Measurements from ENCODE around the gene ACOT2. TPM values are rescaled to one million over a fixed set of nuclear protein-coding genes. Genes with fewer than 3 reads are reported as not detected.
"Not testable (repeated sequence)": the region's sequence is repeated elsewhere in the genome, so short reads cannot be mapped to it uniquely, and the experiment has no call there.

ACOT2 gene
- polyA plus RNA-seq, 4 donors, result 26.8 to 71.4 (median 52.6) TPM

- DNase-seq (ENCODE audit: low read depth in 4 of 4, low spot score in 3 of 4), result no peak
These were observed 1.7 kb upstream of the ACOT2 start for GRCh38 chr14:73567358-73567757.

DNA sequence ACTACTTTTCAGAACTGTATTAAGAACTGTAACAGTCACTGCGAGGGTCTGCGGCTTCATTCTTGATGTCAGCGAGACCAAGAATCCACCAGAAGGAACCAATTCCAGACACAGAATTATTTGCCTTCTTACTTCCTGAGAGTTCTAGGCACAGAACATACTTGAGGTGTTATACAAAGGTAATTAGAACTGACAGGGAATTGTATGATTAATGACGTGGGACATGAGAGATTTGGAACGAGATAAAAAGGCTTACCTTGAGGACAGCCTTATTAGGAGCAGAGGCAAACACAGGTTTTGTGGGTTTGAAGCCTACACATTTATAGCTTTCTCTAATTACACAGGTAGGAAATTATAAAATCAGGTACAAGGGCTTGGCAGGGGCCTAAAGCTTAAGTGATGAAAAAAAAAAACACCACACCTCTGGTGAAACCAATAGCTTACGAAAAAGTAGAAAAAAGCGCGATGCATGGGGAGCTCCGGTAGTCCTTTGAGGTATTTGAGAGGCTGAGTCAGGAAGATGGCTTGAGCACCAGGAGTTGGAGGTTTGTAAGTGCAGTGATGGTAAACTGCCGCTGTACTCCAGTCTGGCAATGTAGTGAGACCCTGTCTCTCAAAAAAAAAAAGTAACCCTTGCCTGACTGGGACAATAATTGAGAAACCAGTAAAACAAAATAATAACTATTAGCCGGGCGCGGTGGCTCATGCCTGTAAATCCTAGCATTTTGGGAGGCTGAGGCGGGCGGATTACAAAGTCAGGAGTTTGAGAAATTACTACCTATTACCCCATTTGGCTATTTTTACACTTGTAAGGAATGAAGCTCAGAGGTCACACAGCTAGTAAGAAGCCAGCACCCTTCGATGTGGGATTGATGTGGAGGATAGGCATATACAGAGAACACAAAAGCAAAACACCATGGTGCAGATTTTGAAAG lies 795 bp upstream of the ACOT2 start:
- DNase-seq (ENCODE audit: low read depth in 4 of 4, low spot score in 3 of 4), result no peak

GRCh38 chr14:73568886-73569184 lies 178 bp upstream of the ACOT2 start:
- not testable (repeated sequence) for DNase-seq (ENCODE audit: low read depth in 4 of 4, low spot score in 3 of 4)

GRCh38 chr14:73570913-73571312 lies 1.9 kb downstream of the ACOT2 start:
- not testable (repeated sequence) for DNase-seq (ENCODE audit: low read depth in 4 of 4, low spot score in 3 of 4)

- not testable (repeated sequence) for DNase-seq (ENCODE audit: low read depth in 4 of 4, low spot score in 3 of 4)
These were observed 4.0 kb downstream of the ACOT2 start for GRCh38 chr14:73573034-73573433.

- DNase-seq (ENCODE audit: low read depth in 4 of 4, low spot score in 3 of 4), result not testable (repeated sequence)
These were observed 4.7 kb downstream of the ACOT2 start for GRCh38 chr14:73573740-73574139.

DNA sequence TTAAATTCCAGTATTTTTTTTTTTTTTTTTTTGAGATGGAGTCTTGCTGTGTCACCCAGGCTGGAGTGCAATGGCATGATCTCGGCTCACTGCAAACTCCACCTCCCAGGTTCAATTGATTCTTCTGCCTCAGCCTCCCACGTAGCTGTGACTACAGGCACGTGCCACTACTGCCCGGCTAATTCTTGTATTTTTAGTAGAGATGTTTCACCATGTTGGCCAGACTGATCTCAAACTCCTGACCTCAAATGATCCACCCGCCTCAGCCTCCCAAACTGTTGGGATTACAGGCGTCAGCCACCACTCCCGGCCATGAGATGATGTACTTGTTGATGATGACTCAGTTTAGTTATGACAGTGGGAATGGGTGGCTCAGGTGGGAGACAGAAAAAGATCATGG lies 5.2 kb downstream of the ACOT2 start:
- DNase-seq (ENCODE audit: low read depth in 4 of 4, low spot score in 3 of 4), result not testable (repeated sequence)

GRCh38 chr14:73576391-73576790 lies 7.4 kb downstream of the ACOT2 start:
- DNase-seq (ENCODE audit: low read depth in 4 of 4, low spot score in 3 of 4), result no peak

DNA sequence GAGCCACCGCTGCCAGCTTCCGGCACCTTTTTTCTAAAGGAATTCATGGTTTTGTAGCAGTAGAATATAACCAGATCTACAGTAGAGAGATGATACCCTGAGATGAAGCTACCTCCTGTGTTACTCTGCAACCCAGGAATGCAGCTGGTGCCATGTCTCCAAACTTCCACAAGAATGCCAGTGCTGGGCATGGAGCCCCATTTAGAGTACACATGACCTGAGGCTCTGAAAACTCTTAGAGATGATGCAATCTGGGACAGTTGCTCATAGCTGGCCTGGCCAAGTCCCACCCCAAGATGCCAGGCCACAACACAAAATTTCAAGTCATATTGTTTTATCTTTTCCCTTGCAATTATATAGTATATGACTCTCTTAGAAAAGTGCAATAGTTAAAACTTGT lies 8.2 kb downstream of the ACOT2 start:
- DNase-seq (ENCODE audit: low read depth in 4 of 4, low spot score in 3 of 4), result not testable (repeated sequence)

GRCh38 chr14:73582102-73582979 lies 13.3 kb downstream of the ACOT2 start:
- DNase-seq (ENCODE audit: low read depth in 4 of 4, low spot score in 3 of 4), result not testable (repeated sequence)

GRCh38 chr14:73588695-73589094 lies 19.7 kb downstream of the ACOT2 start:
- no peak for DNase-seq (ENCODE audit: low read depth in 4 of 4, low spot score in 3 of 4)

DNA sequence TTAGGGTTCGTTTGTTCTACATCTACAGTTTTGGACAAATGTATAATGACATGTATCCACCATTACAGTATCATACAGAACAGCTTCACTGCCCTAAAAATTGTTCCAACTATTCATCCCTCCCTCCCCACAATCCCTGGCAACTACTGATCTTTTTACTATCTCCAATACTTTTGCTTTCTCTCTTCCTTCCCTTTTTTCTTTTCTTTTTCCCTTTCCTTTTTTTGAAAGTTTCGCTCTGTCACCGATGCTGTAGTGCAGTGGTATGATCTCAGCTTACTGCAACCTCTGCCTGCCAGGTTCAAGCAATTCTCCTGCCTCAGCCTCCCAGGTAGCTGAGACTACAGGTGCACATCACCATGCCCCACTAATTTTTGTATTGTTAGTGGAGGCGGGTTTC lies 20.1 kb downstream of the ACOT2 start:
- no peak for DNase-seq (ENCODE audit: low read depth in 4 of 4, low spot score in 3 of 4)

DNA sequence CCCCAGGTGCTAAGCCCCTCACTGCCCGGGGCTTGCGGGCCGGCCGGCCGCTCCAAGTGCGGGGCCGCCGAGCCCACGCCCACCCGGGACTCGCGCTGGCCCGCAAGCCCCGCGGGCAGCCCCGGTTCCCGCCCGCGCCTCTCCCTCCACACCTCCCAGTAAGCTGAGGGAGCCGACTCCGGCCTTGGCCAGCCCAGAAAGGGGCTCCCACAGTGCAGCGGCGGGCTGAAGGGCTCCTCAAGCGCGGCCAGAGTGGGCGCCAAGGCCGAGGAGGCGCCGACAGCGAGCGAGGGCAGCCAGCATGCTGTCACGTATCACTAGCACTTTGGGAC lies 21.6 kb downstream of the ACOT2 start:
- DNase-seq (ENCODE audit: low read depth in 4 of 4, low spot score in 3 of 4), result not testable (repeated sequence)

DNA sequence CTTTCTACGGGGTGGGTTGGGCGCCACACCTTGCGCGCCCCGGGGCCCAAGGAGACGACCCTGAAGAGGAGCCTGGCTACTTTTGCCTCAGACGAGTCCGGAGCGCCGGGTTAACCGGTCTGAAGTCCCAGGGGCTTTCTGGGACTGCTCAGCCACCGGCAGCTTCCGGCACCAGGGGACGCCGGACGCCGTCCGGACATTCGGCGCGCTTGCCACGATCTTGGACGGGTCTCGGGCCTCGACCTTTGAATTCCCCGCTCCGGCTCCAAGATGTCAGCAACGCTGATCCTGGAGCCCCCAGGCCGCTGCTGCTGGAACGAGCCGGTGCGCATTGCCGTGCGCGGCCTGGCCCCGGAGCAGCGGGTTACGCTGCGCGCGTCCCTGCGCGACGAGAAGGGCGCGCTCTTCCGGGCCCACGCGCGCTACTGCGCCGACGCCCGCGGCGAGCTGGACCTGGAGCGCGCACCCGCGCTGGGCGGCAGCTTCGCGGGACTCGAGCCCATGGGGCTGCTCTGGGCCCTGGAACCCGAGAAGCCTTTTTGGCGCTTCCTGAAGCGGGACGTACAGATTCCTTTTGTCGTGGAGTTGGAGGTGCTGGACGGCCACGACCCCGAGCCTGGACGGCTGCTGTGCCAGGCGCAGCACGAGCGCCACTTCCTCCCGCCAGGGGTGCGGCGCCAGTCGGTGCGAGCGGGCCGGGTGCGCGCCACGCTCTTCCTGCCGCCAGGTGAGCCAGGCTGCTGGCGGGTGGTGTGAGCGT lies 22.9 kb downstream of the ACOT2 start, which contains the start of gene ACOT4:
TSS of gene ACOT4 (plus strand) at position 184 of the 760 bp plus-strand sequence. CDS start at position 271, 87 bp downstream.
- DNase-seq (ENCODE audit: low read depth in 4 of 4, low spot score in 3 of 4), result no peak

DNA sequence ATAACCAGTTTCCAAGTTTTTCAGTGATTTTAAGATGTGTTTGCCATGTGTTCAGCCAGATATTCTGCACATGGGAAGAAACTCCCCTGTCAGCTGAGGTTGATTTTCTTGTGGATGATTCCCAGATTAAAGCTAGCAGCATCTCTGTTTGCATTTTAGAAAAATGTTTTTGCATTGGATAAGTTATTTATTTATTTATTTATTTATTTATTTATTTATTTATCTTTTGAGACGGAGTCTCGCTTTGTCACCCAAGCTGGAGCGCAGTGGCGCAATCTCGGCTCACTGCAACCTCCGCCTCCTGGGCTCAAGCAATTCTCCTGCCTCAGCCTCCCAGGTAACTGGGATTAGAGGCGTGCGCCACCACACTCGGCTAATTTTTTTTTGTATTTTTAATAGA lies 25.5 kb downstream of the ACOT2 start:
- no peak for DNase-seq (ENCODE audit: low read depth in 4 of 4, low spot score in 3 of 4)

- DNase-seq (ENCODE audit: low read depth in 4 of 4, low spot score in 3 of 4), result no peak
These were observed 30.5 kb downstream of the ACOT2 start for GRCh38 chr14:73599499-73599898.

GRCh38 chr14:73602994-73603393 lies 34.0 kb downstream of the ACOT2 start:
- no peak for DNase-seq (ENCODE audit: low read depth in 4 of 4, low spot score in 3 of 4)

DNA sequence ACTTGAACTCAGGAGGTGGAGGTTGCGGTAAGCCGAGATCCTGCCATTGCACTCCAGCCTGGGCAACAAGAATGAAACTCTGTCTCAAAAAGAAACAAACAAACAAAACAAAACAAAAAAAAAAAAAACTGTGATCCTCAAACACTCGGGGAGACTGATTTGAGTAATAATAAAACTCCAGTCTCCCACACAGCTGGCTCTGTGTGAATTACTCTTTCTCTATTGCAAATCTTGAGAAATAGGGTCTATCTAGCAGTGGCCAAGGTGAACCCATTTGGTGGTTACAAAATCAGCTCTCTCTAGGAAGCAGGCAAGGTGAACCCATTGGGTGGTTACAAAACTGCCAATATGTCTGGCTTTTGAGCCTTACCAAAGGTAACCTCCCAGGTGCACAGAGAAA lies 37.3 kb downstream of the ACOT2 start:
- no peak for DNase-seq (ENCODE audit: low read depth in 4 of 4, low spot score in 3 of 4)

DNA sequence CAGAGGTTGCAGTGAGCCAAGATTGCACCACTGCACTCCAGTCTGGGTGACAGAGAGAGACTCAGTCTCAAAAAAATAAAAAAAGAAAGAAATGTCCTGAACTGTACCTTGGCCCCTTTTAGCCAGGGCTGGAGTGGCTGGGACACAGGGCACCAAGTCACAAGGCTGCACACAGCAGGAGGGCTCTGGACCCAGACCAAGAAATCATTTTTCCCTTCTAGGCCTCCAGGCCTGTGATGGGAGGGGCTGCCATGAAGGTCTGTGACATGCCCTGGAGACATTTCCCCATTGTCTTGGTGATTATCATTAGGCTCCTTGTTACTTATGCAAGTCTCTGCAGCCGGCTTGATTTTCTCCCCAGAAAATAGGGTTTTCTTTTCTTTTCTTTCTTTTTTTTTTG lies 38.2 kb downstream of the ACOT2 start:
- no peak for DNase-seq (ENCODE audit: low read depth in 4 of 4, low spot score in 3 of 4)

DNA sequence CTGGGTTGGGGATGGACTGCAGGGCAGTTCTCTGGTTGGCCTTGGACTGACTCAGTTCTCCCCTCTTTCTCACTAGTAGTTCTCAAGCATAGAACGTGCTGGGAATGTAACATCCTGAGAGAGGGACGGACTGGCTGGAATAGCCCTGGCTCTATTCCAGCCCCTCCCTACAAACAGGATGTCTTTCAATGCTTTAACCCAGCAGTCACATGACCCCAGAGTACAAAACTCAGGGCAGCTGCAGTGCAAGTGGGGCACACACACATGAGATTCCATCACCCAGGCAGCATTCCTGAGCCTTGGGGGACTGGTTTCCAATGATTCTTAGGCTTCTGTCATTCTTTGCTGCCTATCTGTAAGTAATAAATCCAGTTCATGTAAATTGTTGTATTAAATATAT lies 41.7 kb downstream of the ACOT2 start:
- DNase-seq (ENCODE audit: low read depth in 4 of 4, low spot score in 3 of 4), result no peak
